SJSA1 (cell line): ENCODE measurements around the gene FUT7. TPM values are rescaled to one million over a fixed set of nuclear protein-coding genes. Genes with fewer than 3 reads are reported as not detected.
A peak's percentile ranks its signal among the peaks of the same experiment; 100 is the strongest.

Experiments used
- DNase-seq, 2 experiments: peaks; one replicate each; pipeline ENCODE4 v3.0.0-alpha.2; 2015 to 2020; ENCODE audit warnings: low spot score in 2 of 2, low read depth in 1 of 2
- H3K27ac ChIP-seq: fragments of 250-450 bp; sonication (Bioruptor Pico); 2 replicates; pipeline ENCODE4 v1.5.1; 2020; ENCODE audit warnings: mild to moderate bottlenecking, moderate library complexity
- H3K27me3 ChIP-seq: fragments of 250-450 bp; sonication (Bioruptor Pico); replicated peaks from 2 replicates; pipeline ENCODE4 v1.5.1; 2020; ENCODE audit warnings: mild to moderate bottlenecking, moderate library complexity
- H3K36me3 ChIP-seq: fragments of 250-450 bp; sonication (Bioruptor Pico); 2 replicates; pipeline ENCODE4 v1.5.1; 2020; ENCODE audit warnings: mild to moderate bottlenecking
- H3K4me1 ChIP-seq: fragments of 250-450 bp; sonication (Bioruptor Pico); replicated peaks from 2 replicates; pipeline ENCODE4 v1.6.1; 2021; ENCODE audit warnings: mild to moderate bottlenecking
- H3K4me3 ChIP-seq: fragments of 250-450 bp; sonication (Bioruptor Pico); 2 replicates; pipeline ENCODE4 v1.5.1; 2020; ENCODE audit warnings: mild to moderate bottlenecking
- H3K9me3 ChIP-seq: fragments of 250-450 bp; sonication (Bioruptor Pico); replicated peaks from 2 replicates; pipeline ENCODE4 v1.5.1; 2020; ENCODE audit warnings: mild to moderate bottlenecking
- total RNA-seq: library from RNA; depleted of rRNA; stranded (reverse); fragments of >200 nt; shearing (Covaris generic); gene quantifications from 2 replicates; pipeline ENCODE4 v1.2.3, GENCODE V29; 2014; rRNA removed

Gene FUT7
- total RNA-seq, 1 experiment from 2014 or later, result not detected

- H3K4me1 ChIP-seq, result peaks cover 24% of the 10 kb centered on the region
- H3K9me3 ChIP-seq, result no peaks in the 10 kb centered on the region
- DNase-seq, result no peak
- H3K27me3 ChIP-seq, result peaks cover 5% of the 10 kb centered on the region
- no peaks in the 10 kb centered on the region for H3K36me3 ChIP-seq
- H3K4me3 ChIP-seq, result no peak within 1 kb of the TSS
- peak within 1 kb of the TSS; percentile 33 for H3K27ac ChIP-seq
Observed at GRCh38 chr9:136982232-136983051, 49.4 kb downstream of the FUT7 start, which contains the start of gene LCNL1. Gene LCNL1, plus strand, starts transcription at chr9:136982993. Its CDS starts 594 bp downstream, at chr9:136983587.

- H3K9me3 ChIP-seq, result no peaks in the 10 kb centered on the region
- peak overlapping the region; percentile 34 for H3K27ac ChIP-seq
- no peak overlapping the region for H3K4me3 ChIP-seq
- DNase-seq, result peak; percentile 35 to 80
- peaks cover 5% of the 10 kb centered on the region for H3K27me3 ChIP-seq
- no peaks in the 10 kb centered on the region for H3K36me3 ChIP-seq
- peaks cover 24% of the 10 kb centered on the region for H3K4me1 ChIP-seq
Observed at GRCh38 chr9:136981588-136982231, 50.2 kb downstream of the FUT7 start.

- peaks cover 24% of the 10 kb centered on the region for H3K4me1 ChIP-seq
- DNase-seq, result no peak
- no peaks in the 10 kb centered on the region for H3K36me3 ChIP-seq
- no peak overlapping the region for H3K4me3 ChIP-seq
- H3K27me3 ChIP-seq, result peaks cover 5% of the 10 kb centered on the region
- no peaks in the 10 kb centered on the region for H3K9me3 ChIP-seq
- peak overlapping the region; percentile 34; the same call in 1 of the 2 replicates for H3K27ac ChIP-seq
Observed at GRCh38 chr9:136980669-136981478, 51.0 kb downstream of the FUT7 start.

Other genes starting within 250 kb of the FUT7 start
- gene TMEM141, start 240.7 kb downstream of the FUT7 start, total RNA-seq, result 33.5 and 44.6 TPM in 2 replicates
- 0.16 TPM in 1 of 2 replicates, not detected in the other for gene CCDC183, start 235.8 kb downstream of the FUT7 start, total RNA-seq
- 57.5 and 97.2 TPM in 2 replicates for gene RABL6, start 224.1 kb downstream of the FUT7 start, total RNA-seq
- 0.11 and 0.16 TPM in 2 replicates for gene AJM1, start 189.6 kb downstream of the FUT7 start, total RNA-seq
- 64.1 and 70.5 TPM in 2 replicates for gene PHPT1, start 182.7 kb downstream of the FUT7 start, total RNA-seq
- gene MAMDC4, start 179.7 kb downstream of the FUT7 start, total RNA-seq, result 0.42 and 1.0 TPM in 2 replicates
- gene EDF1, start 165.8 kb downstream of the FUT7 start, total RNA-seq, result 266 and 387 TPM in 2 replicates
- 11.3 and 17.1 TPM in 2 replicates for gene TRAF2, start 145.6 kb downstream of the FUT7 start, total RNA-seq
- gene FBXW5, start 87.3 kb downstream of the FUT7 start, total RNA-seq, result 89.0 and 93.8 TPM in 2 replicates
- not detected in 2 replicates for gene C8G, start 86.8 kb downstream of the FUT7 start, total RNA-seq
- gene LCN12, start 79.8 kb downstream of the FUT7 start, total RNA-seq, result not detected in 2 replicates
- not detected in 2 replicates for gene PTGDS, start 54.6 kb downstream of the FUT7 start, total RNA-seq
- gene LCNL1, start 49.1 kb downstream of the FUT7 start, total RNA-seq, result not detected in 2 replicates
- 14.5 and 15.1 TPM in 2 replicates for gene PAXX, start 39.7 kb downstream of the FUT7 start, total RNA-seq
- 0.89 TPM in 1 of 2 replicates, not detected in the other for gene CLIC3, start 35.5 kb downstream of the FUT7 start, total RNA-seq
- 0.81 and 1.3 TPM in 2 replicates for gene ABCA2, start 3.9 kb downstream of the FUT7 start, total RNA-seq
- not detected in 2 replicates for gene NPDC1, start 14.1 kb upstream of the FUT7 start, total RNA-seq
- gene ENTPD2, start 22.0 kb upstream of the FUT7 start, total RNA-seq, result not detected in 2 replicates
- gene SAPCD2, start 38.5 kb upstream of the FUT7 start, total RNA-seq, result 21.5 and 24.9 TPM in 2 replicates
- 3.4 and 5.6 TPM in 2 replicates for gene UAP1L1, start 45.4 kb upstream of the FUT7 start, total RNA-seq
- 51.8 and 64.4 TPM in 2 replicates for gene MAN1B1, start 54.9 kb upstream of the FUT7 start, total RNA-seq
- 5.1 and 6.4 TPM in 2 replicates for gene DPP7, start 82.6 kb upstream of the FUT7 start, total RNA-seq
- not detected in 2 replicates for gene GRIN1, start 107.1 kb upstream of the FUT7 start, total RNA-seq
- not detected in 2 replicates for gene LRRC26, start 138.0 kb upstream of the FUT7 start, total RNA-seq
- not detected in 2 replicates for gene TMEM210, start 140.0 kb upstream of the FUT7 start, total RNA-seq
- 11.7 and 13.7 TPM in 2 replicates for gene ANAPC2, start 156.5 kb upstream of the FUT7 start, total RNA-seq
- 94.2 and 177 TPM in 2 replicates for gene SSNA1, start 156.6 kb upstream of the FUT7 start, total RNA-seq
- 6.0 and 6.1 TPM in 2 replicates for gene TPRN, start 168.7 kb upstream of the FUT7 start, total RNA-seq
- 44.5 and 51.3 TPM in 2 replicates for gene TMEM203, start 173.6 kb upstream of the FUT7 start, total RNA-seq
- 5.2 and 6.5 TPM in 2 replicates for gene NDOR1, start 173.6 kb upstream of the FUT7 start, total RNA-seq
- not detected in 2 replicates for gene RNF208, start 190.2 kb upstream of the FUT7 start, total RNA-seq
- 0.24 TPM in 1 of 2 replicates, not detected in the other for gene CYSRT1, start 193.1 kb upstream of the FUT7 start, total RNA-seq
- not detected in 2 replicates for gene RNF224, start 195.4 kb upstream of the FUT7 start, total RNA-seq
- not detected in 2 replicates for gene SLC34A3, start 198.8 kb upstream of the FUT7 start, total RNA-seq
- 229 and 232 TPM in 2 replicates for gene TUBB4B, start 209.2 kb upstream of the FUT7 start, total RNA-seq
- not detected in 2 replicates for gene STPG3, start 219.2 kb upstream of the FUT7 start, total RNA-seq
- gene NELFB, start 223.2 kb upstream of the FUT7 start, total RNA-seq, result 35.2 and 41.9 TPM in 2 replicates
- 9.7 and 10.9 TPM in 2 replicates for gene TOR4A, start 245.6 kb upstream of the FUT7 start, total RNA-seq